ENCODE results near the gene WRNIP1.

- TF ChIP-seq POLR2A (IDR thresholded peaks at IDR 0.05) (no peak), CTCF (IDR thresholded peaks at IDR 0.05) (no peak)
These were observed 18.9 kb downstream of the WRNIP1 start for GRCh38 chr6:2784061-2784460.

Measured in esophagus squamous epithelium (tissue), 4 donors.